ENCODE data around the gene AKAP8L. TPM values are rescaled to one million over a fixed set of nuclear protein-coding genes. Genes with fewer than 3 reads are reported as not detected.

AKAP8L gene
- total and polyA plus RNA-seq, 2 of the 8 experiments (the other 6 are each of a cell fraction or from before 2014, with no cell fraction given): 75.1 to 138 TPM

DNA sequence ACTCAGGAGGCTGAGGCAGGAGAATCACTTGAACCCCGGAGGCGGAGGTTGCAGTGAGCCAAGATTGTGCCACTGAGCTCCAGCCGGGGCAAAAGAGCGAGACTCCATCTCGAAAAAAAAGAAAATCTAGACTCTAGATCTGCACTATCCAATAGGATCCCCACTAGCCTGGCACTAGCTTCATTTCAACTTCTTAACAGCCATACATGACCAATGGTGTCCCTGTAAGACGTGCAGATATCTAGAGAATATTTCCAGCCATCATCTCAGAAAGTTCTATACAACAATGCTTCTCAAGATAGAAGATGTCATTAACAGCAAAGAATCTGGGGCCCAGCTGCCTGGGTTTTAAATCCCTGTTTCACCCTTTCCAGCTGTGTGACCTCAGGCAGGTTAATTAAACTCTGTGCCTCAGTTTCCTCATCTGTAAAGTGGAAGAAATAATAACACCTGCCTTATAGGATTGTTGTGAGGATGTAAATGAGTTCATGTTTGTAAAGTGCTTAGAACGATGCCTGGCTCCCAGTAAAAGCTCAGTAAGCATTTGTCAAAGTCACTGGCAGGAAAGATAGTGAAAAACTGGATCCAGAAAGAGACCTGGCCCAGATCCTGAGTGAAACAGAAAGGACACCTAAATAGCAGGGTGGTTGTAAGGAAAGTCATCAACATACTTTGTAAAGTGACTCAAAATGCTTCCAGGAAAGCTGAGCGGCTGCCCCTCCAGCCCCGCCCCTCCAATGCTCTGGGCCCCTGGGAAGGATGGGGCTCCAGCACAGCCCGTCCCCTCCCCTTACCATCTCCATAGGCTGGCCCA is 17.4 kb upstream of the AKAP8L start:
- FAIRE-seq: no peak

More for the DNA sequence above, 17.4 kb upstream of the AKAP8L start:
- H3K9ac ChIP-seq (replicated peaks in 1 of 4; ENCODE audit: extremely low read depth in 1 of 4, low read depth in 3 of 4, low read length in 3 of 4): no peak overlapping the region
- no peak overlapping the region for H2BK120ac ChIP-seq (replicated peaks; ENCODE audit: low read depth, low read length)
- no peak overlapping the region for H2BK15ac ChIP-seq (ENCODE audit: low read length)
- no peaks in the 10 kb centered on the region for H3K9me3 ChIP-seq (ENCODE audit: insufficient read depth in 2 of 2, low read depth in 1 of 2, low read length in 1 of 2)
- H3K79me1 ChIP-seq (ENCODE audit: low read depth, low read length): peaks cover 5% of the 10 kb centered on the region
- no peak overlapping the region for H3K4ac ChIP-seq (replicated peaks; ENCODE audit: insufficient read length, low read depth, low read length)
- no peak overlapping the region for H3K23ac ChIP-seq (ENCODE audit: insufficient read length)
- no peak overlapping the region for H2BK5ac ChIP-seq (ENCODE audit: low read depth, low read length)
- H3K4me3 ChIP-seq (ENCODE audit: extremely low read depth in 1 of 4, insufficient read depth in 2 of 4, low read depth in 3 of 4, low read length in 4 of 4): no peak overlapping the region
- H2BK12ac ChIP-seq (ENCODE audit: low read depth, low read length): no peak overlapping the region
- no peak for TF ChIP-seq ZNF274 (IDR thresholded peaks at IDR 0.05; ENCODE audit: borderline replicate concordance, extremely low read depth, low read length)
- no peak for TF ChIP-seq HDAC6 (IDR thresholded peaks at IDR 0.05; ENCODE audit: low read depth, low read length)
- no peak for TF ChIP-seq POLR2A (IDR thresholded peaks at IDR 0.05; ENCODE audit: control extremely low read depth in 1 of 2, low read depth in 2 of 2, low read length in 2 of 2)
- TF ChIP-seq GABPA (IDR thresholded peaks at IDR 0.05; ENCODE audit: borderline replicate concordance, insufficient read depth, low read length): no peak
- TF ChIP-seq POU5F1 (IDR thresholded peaks at IDR 0.05; ENCODE audit: low read depth, low read length): no peak
- no peak for TF ChIP-seq ASH2L (IDR thresholded peaks at IDR 0.05; ENCODE audit: low read length)
- no peak overlapping the region for H4K91ac ChIP-seq (replicated peaks; ENCODE audit: insufficient read length, low read length)
- no peaks in the 10 kb centered on the region for H3K27me3 ChIP-seq (replicated peaks in 1 of 4; ENCODE audit: control insufficient read depth in 3 of 4, extremely low read depth in 1 of 4, insufficient read depth in 3 of 4, low read length in 3 of 4)
- 83% methylated on average over 10 of the region's 10 CpGs; no CpG with 5 or more reads in 1 of the 2 experiments for WGBS, 2 experiments (ENCODE audit: extremely low coverage in 1 of 2, insufficient coverage in 1 of 2, insufficient read length in 1 of 2, insufficient replicate concordance in 2 of 2, low coverage in 1 of 2, low lambda C conversion rate in 2 of 2, missing lambda C conversion rate in 1 of 2)
- CTCF ChIA-PET (ENCODE audit: partially characterized antibody): interaction anchor here (0.5 to 7.5 kb wide), 5 partner anchors 16 to 282 kb away, joined by 3 to 48 read pairs (median 3); partner anchors contain the start of gene AKAP8L
- no peak overlapping the region for H4K8ac ChIP-seq (ENCODE audit: extremely low read depth, insufficient read depth, low read length)
- no peak overlapping the region for H3K4me2 ChIP-seq (ENCODE audit: insufficient read depth in 1 of 2, low read depth in 2 of 2, low read length in 2 of 2)
- no peaks in the 10 kb centered on the region for H3K36me3 ChIP-seq (ENCODE audit: control insufficient read depth in 2 of 4, insufficient read depth in 4 of 4, low read length in 3 of 4)
- DNase-seq (ENCODE audit: low read depth in 1 of 2, low spot score in 2 of 2): no peak
- H2BK20ac ChIP-seq (ENCODE audit: low read length): no peak overlapping the region
- peaks cover 3 to 4% of the 10 kb centered on the region in 2 experiments for H4K20me1 ChIP-seq (replicated peaks in 1 of 2; ENCODE audit: control insufficient read depth in 1 of 2, insufficient read depth in 2 of 2, low read length in 2 of 2)
- no peak overlapping the region for H3K56ac ChIP-seq (replicated peaks; ENCODE audit: insufficient read length, low read depth, low read length)
- no peak overlapping the region for H3K14ac ChIP-seq (ENCODE audit: insufficient read length)
- H4K5ac ChIP-seq (ENCODE audit: insufficient read length, low read depth, low read length): no peak overlapping the region
- peaks cover 0 to 9% (median 6%) of the 10 kb centered on the region in 4 experiments; a peak in 6 of 7 replicates for H3K4me1 ChIP-seq (replicated peaks in 1 of 4; ENCODE audit: control insufficient read depth in 3 of 4, insufficient read depth in 4 of 4, low read length in 3 of 4)
- H3K23me2 ChIP-seq (ENCODE audit: low read depth, low read length): peaks cover 10% of the 10 kb centered on the region
- H3K79me2 ChIP-seq (ENCODE audit: control insufficient read depth in 1 of 2, insufficient read depth in 2 of 2, low read length in 2 of 2): peaks cover 0 to 9% of the 10 kb centered on the region in 2 experiments; a peak in 2 of 4 replicates
- H2AFZ ChIP-seq (ENCODE audit: low read length): no peak overlapping the region
- H3K18ac ChIP-seq (ENCODE audit: extremely low read depth, low read length): no peak overlapping the region
- no peak overlapping the region for H2AK5ac ChIP-seq (ENCODE audit: low read depth, low read length)
- POLR2A ChIA-PET (ENCODE audit: partially characterized antibody): interaction anchor here (0.6 to 5.3 kb wide), 4 partner anchors 12 to 204 kb away, joined by 3 to 58 read pairs (median 9); partner anchors contain the start of genes AKAP8L and EPHX3
- H3K27ac ChIP-seq (ENCODE audit: low read depth, low read length): no peak overlapping the region

All from H1 (cell line).